Measurements from ENCODE around the gene CDC25C. TPM values are rescaled to one million over a fixed set of nuclear protein-coding genes. Genes with fewer than 3 reads are reported as not detected.

The CDC25C gene
- polyA plus RNA-seq, 4 donors = 0.54 to 8.8 (median 5.0) TPM

DNA sequence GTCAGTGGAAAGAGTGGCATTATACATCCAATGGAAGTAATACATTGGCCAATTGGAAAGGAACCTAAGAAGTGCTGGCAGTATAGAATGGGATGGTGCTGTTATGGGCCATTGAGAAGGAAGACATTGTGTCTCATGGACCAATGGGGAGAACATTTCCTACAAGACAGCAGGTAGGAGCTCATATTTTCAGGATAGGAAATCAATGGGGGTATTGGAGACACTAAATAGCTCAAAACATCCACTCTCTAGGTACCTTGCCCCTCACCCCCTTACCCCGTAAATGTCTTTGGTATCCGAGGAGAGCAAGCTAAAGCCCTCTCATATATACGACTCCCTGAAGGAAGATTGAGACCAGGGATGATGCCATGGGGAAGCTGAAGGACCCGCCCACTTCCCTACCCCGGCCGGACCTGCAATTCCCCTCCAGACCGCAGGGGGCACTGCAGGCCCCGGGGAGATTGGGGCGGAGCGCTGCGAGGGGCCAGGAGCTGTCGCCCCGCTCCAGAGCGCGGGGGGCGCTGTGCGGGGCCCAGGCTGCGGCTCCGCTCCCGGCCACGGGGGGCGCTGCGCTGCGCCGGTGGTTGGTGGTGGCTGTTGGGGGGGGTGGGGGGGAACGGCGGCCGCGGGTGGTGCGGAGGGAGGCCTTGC is 20.6 kb upstream of the CDC25C start, which contains the start of gene KDM3B:
Gene KDM3B, plus strand, starts transcription at position 615 of the 651 bp plus-strand sequence. CDS start 111 bp downstream, outside the sequence.
- Histone ChIP-seq H3K27me3 (ENCODE audit: control insufficient read depth in 3 of 3, insufficient read depth in 3 of 3, low read length in 3 of 3) (no peaks in the 10 kb centered on the region), H3K4me3 (ENCODE audit: low read depth in 1 of 3, low read length in 3 of 3) (peak within 1 kb of the TSS; percentile 98 to 99 (median 98)), H3K9me3 (ENCODE audit: control insufficient read depth in 2 of 2, insufficient read depth in 1 of 2, low read depth in 1 of 2, low read length in 1 of 2) (peaks cover 0 to 6% of the 10 kb centered on the region in 2 donors), H3K27ac (ENCODE audit: low read depth in 1 of 3, low read length in 2 of 3) (peak within 1 kb of the TSS; percentile 93 to 99 (median 97)), H3K36me3 (ENCODE audit: control insufficient read depth in 3 of 3, insufficient read depth in 2 of 3, low read depth in 1 of 3, low read length in 3 of 3) (peaks cover 0 to 19% (median 5%) of the 10 kb centered on the region in 3 donors), H3K4me1 (ENCODE audit: control insufficient read depth in 3 of 3, insufficient read depth in 2 of 3, low read depth in 1 of 3, low read length in 2 of 3) (peaks cover 3 to 15% (median 3%) of the 10 kb centered on the region in 3 donors)
- WGBS, 3 donors = 7 to 20% (median 15%) methylated on average over 10 to 30 of the region's 30 CpGs
- DNase-seq (peak; percentile 87 to 94), FAIRE-seq (no peak)

DNA sequence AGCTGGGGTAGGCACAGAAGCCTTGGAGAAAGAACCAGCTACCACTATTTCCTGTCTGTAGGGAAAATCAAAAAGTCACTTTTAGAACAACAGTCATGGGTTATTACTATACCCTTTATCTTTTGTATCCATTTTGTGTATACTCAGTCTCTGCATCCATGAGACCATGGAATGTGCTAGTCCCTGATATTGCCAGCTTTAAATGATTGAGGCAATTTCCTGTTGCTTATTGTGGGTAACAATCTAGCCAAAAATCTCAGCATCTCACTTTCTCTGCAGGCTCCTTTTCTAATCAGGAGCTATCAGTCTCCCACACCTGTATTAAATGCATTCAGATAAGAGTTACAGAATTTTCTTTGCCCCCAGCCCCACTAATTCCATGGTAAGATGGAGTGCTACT is 19.9 kb upstream of the CDC25C start:
- DNase-seq (no peak), FAIRE-seq (no peak)
- Histone ChIP-seq H3K27ac (ENCODE audit: low read depth in 1 of 3, low read length in 2 of 3) (no peak overlapping the region), H3K4me1 (ENCODE audit: control insufficient read depth in 3 of 3, insufficient read depth in 2 of 3, low read depth in 1 of 3, low read length in 2 of 3) (peaks cover 3 to 15% (median 3%) of the 10 kb centered on the region in 3 donors), H3K4me3 (ENCODE audit: low read depth in 1 of 3, low read length in 3 of 3) (no peak overlapping the region), H3K9me3 (ENCODE audit: control insufficient read depth in 2 of 2, insufficient read depth in 1 of 2, low read depth in 1 of 2, low read length in 1 of 2) (peaks cover 0 to 6% of the 10 kb centered on the region in 2 donors), H3K27me3 (ENCODE audit: control insufficient read depth in 3 of 3, insufficient read depth in 3 of 3, low read length in 3 of 3) (no peaks in the 10 kb centered on the region), H3K36me3 (ENCODE audit: control insufficient read depth in 3 of 3, insufficient read depth in 2 of 3, low read depth in 1 of 3, low read length in 3 of 3) (peaks cover 2 to 26% (median 6%) of the 10 kb centered on the region in 3 donors)

DNA sequence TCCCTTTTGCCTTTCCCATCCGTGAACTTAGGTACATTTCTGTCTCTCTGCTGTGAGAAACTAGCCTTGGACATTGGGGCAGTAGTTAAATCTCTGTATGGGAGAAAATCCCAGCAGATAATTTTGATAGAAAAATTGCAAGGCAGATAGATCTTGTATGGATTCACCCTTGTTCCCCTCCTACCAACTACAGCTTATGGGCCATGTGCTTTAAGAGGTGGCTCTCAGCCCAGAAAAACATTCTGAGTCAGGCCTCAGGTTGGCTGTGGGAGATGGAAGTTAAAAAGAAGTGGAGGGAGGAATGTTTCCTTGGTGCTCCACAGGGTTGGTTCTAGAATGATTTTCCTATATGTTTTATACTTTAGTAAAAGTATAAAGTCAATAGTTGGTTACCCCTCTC is 19.5 kb upstream of the CDC25C start:
- Histone ChIP-seq H3K4me3 (ENCODE audit: low read depth in 1 of 3, low read length in 3 of 3) (no peak overlapping the region), H3K27me3 (ENCODE audit: control insufficient read depth in 3 of 3, insufficient read depth in 3 of 3, low read length in 3 of 3) (no peaks in the 10 kb centered on the region), H3K4me1 (ENCODE audit: control insufficient read depth in 3 of 3, insufficient read depth in 2 of 3, low read depth in 1 of 3, low read length in 2 of 3) (peaks cover 3 to 15% (median 3%) of the 10 kb centered on the region in 3 donors), H3K36me3 (ENCODE audit: control insufficient read depth in 3 of 3, insufficient read depth in 2 of 3, low read depth in 1 of 3, low read length in 3 of 3) (peaks cover 2 to 30% (median 6%) of the 10 kb centered on the region in 3 donors), H3K27ac (ENCODE audit: low read depth in 1 of 3, low read length in 2 of 3) (no peak overlapping the region), H3K9me3 (ENCODE audit: control insufficient read depth in 2 of 2, insufficient read depth in 1 of 2, low read depth in 1 of 2, low read length in 1 of 2) (peaks cover 0 to 6% of the 10 kb centered on the region in 2 donors)
- no peak for DNase-seq
- WGBS, 3 donors = 89 to 100% (median 96%) methylated on average over 1 of the region's 1 CpG
- no peak for FAIRE-seq

DNA sequence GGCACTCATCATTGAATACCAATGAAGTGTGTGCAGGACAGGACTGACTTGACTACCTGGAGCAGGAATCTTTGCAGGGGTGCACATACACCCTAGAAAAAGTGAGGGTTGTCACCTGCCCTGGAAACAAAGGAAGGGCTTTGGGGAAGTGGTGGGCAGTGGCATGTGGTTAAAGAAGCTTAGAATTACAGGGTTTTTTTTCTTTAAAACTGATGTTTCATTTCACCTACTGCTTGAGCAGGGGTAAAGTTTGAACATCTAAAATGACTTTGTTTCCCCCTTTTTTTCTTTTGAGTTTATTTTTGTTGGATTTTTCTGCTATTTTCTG is 18.9 kb upstream of the CDC25C start:
- Histone ChIP-seq H3K27ac (ENCODE audit: low read depth in 1 of 3, low read length in 2 of 3) (no peak overlapping the region), H3K9me3 (ENCODE audit: control insufficient read depth in 2 of 2, insufficient read depth in 1 of 2, low read depth in 1 of 2, low read length in 1 of 2) (peaks cover 0 to 6% of the 10 kb centered on the region in 2 donors), H3K4me1 (ENCODE audit: control insufficient read depth in 3 of 3, insufficient read depth in 2 of 3, low read depth in 1 of 3, low read length in 2 of 3) (peaks cover 3 to 13% (median 3%) of the 10 kb centered on the region in 3 donors), H3K4me3 (ENCODE audit: low read depth in 1 of 3, low read length in 3 of 3) (no peak overlapping the region), H3K36me3 (ENCODE audit: control insufficient read depth in 3 of 3, insufficient read depth in 2 of 3, low read depth in 1 of 3, low read length in 3 of 3) (peaks cover 2 to 34% (median 6%) of the 10 kb centered on the region in 3 donors), H3K27me3 (ENCODE audit: control insufficient read depth in 3 of 3, insufficient read depth in 3 of 3, low read length in 3 of 3) (no peaks in the 10 kb centered on the region)
- DNase-seq = no peak
- FAIRE-seq = no peak

DNA sequence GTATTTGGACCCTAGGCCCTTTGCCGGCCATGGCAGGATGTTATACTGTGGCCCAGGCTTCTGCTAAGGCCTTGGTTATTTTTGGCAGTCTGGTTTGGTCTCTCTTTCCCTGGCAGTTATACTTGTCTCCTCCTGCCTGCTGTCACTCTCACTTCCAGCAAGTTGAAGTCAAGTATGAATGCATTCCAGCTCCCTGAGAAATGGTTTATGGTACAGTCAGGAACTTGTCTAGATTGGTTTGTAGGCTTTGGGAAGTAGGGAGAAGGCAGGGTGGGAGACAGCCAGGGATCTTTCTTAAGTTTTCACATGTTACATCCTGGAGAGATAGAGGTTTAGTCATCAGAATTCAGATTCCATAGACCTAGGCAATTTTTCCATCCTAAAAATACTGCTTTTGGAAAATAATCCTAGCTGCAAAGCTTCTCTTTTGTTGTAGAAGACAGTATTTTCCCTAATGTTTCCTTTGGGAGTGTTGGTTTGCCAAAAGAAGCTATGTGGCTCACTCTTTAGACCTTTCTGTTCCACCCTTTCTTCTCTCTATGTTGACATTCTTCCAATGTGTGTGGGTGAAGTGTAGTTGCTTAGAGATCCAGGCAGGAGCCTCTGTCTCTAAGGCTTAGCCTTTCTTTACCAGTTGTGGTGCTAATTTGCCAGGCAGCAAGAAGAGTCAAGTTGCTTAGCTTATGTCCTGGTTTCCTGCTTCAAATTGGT is 18.4 kb upstream of the CDC25C start:
- Histone ChIP-seq H3K27me3 (ENCODE audit: control insufficient read depth in 3 of 3, insufficient read depth in 3 of 3, low read length in 3 of 3) (no peaks in the 10 kb centered on the region), H3K36me3 (ENCODE audit: control insufficient read depth in 3 of 3, insufficient read depth in 2 of 3, low read depth in 1 of 3, low read length in 3 of 3) (peaks cover 5 to 39% (median 8%) of the 10 kb centered on the region in 3 donors), H3K4me1 (ENCODE audit: control insufficient read depth in 3 of 3, insufficient read depth in 2 of 3, low read depth in 1 of 3, low read length in 2 of 3) (peaks cover 3 to 7% (median 3%) of the 10 kb centered on the region in 3 donors), H3K27ac (ENCODE audit: low read depth in 1 of 3, low read length in 2 of 3) (no peak overlapping the region), H3K4me3 (ENCODE audit: low read depth in 1 of 3, low read length in 3 of 3) (no peak overlapping the region), H3K9me3 (ENCODE audit: control insufficient read depth in 2 of 2, insufficient read depth in 1 of 2, low read depth in 1 of 2, low read length in 1 of 2) (peaks cover 0 to 6% of the 10 kb centered on the region in 2 donors)
- DNase-seq (no peak), FAIRE-seq (no peak)
- 85 to 95% (median 90%) methylated on average over 1 of the region's 1 CpG for WGBS, 3 donors

DNA sequence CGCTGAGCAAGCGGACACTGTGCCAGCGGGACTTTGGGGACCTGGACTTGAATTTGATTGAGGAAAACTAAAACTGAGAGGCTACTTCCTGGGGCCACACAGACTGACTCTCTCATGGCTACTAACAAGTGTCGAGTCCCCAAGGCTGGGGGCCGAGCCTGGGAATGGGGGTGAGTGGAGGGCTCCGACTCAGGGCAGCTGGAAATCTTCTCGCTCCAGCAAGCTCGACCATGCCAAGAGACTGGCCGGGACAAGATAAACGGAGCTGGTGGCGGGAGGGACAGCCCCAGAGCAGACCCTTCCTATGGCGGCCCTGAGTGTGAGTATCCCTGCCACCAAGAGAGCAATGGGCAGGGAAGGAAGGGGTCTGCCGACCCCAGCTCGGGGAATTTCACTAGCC is 15.3 kb upstream of the CDC25C start:
- H3K4me3 ChIP-seq (ENCODE audit: low read depth in 1 of 3, low read length in 3 of 3) = no peak overlapping the region
- FAIRE-seq = no peak
- H3K9me3 ChIP-seq (ENCODE audit: control insufficient read depth in 2 of 2, insufficient read depth in 1 of 2, low read depth in 1 of 2, low read length in 1 of 2) = peaks cover 0 to 1% of the 10 kb centered on the region in 2 donors
- peaks cover 8 to 59% (median 10%) of the 10 kb centered on the region in 3 donors for H3K36me3 ChIP-seq (ENCODE audit: control insufficient read depth in 3 of 3, insufficient read depth in 2 of 3, low read depth in 1 of 3, low read length in 3 of 3)
- no peaks in the 10 kb centered on the region for H3K4me1 ChIP-seq (ENCODE audit: control insufficient read depth in 3 of 3, insufficient read depth in 2 of 3, low read depth in 1 of 3, low read length in 2 of 3)
- H3K27me3 ChIP-seq (ENCODE audit: control insufficient read depth in 3 of 3, insufficient read depth in 3 of 3, low read length in 3 of 3) = no peaks in the 10 kb centered on the region
- H3K27ac ChIP-seq (ENCODE audit: low read depth in 1 of 3, low read length in 2 of 3) = no peak overlapping the region
- 94 to 97% (median 97%) methylated on average over 14 of the region's 14 CpGs for WGBS, 3 donors
- no peak for DNase-seq

DNA sequence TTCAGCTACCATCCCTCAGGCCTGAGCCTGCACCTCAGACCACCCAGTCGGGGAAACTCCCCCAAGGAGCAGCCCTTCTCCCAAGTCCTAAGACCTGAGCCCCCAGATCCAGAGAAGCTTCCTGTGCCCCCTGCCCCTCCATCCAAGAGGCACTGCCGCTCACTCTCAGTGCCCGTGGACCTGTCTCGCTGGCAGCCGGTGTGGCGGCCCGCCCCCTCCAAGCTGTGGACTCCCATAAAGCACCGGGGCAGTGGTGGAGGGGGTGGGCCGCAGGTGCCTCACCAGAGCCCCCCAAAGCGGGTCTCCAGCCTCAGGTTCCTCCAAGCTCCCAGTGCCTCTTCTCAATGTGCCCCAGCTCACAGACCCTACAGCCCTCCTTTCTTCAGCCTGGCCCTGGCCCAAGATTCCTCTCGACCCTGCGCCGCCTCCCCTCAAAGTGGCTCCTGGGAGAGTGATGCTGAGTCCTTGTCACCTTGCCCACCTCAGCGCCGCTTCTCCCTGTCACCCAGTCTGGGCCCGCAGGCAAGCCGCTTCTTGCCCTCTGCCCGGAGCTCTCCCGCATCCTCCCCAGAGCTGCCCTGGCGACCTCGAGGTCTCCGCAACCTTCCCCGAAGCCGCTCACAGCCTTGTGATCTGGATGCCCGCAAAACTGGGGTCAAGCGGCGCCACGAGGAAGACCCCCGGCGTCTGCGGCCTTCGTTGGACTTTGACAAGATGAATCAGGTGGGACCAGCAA is 13.5 kb upstream of the CDC25C start:
- Histone ChIP-seq H3K9me3 (ENCODE audit: control insufficient read depth in 2 of 2, insufficient read depth in 1 of 2, low read depth in 1 of 2, low read length in 1 of 2) (no peaks in the 10 kb centered on the region), H3K4me1 (ENCODE audit: control insufficient read depth in 3 of 3, insufficient read depth in 2 of 3, low read depth in 1 of 3, low read length in 2 of 3) (peaks cover 0 to 8% (median 0%) of the 10 kb centered on the region in 3 donors), H3K4me3 (ENCODE audit: low read depth in 1 of 3, low read length in 3 of 3) (no peak overlapping the region), H3K27me3 (ENCODE audit: control insufficient read depth in 3 of 3, insufficient read depth in 3 of 3, low read length in 3 of 3) (no peaks in the 10 kb centered on the region), H3K36me3 (ENCODE audit: control insufficient read depth in 3 of 3, insufficient read depth in 2 of 3, low read depth in 1 of 3, low read length in 3 of 3) (peaks cover 8 to 67% (median 10%) of the 10 kb centered on the region in 3 donors), H3K27ac (ENCODE audit: low read depth in 1 of 3, low read length in 2 of 3) (no peak overlapping the region)
- FAIRE-seq (no peak), DNase-seq (no peak)
- 97 to 98% (median 97%) methylated on average over 32 of the region's 32 CpGs for WGBS, 3 donors

DNA sequence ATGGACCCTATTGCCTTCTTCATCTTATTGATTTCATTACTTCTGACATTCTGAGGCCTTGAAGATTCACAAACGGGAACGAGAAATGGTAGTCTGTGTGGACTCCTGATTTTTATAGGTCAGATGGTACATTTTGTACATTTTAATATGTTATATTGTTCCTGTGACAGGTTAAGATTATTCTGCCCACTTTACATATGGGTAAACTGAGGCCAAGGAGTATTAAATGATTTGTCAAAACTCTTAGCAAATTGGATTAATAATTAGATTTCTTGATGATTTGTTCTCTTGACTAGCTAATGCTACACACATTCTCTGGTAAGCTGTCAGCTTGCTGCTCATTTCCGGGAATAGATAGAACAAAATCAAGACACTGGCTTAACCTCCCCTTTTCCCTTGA is 8.4 kb upstream of the CDC25C start:
- FAIRE-seq = no peak

More for the DNA sequence above, 8.4 kb upstream of the CDC25C start:
- whole genome bisulfite sequencing, 3 donors = 89 to 92% (median 90%) methylated on average over 3 of the region's 3 CpGs
- Histone ChIP-seq H3K27ac (ENCODE audit: low read depth in 1 of 3, low read length in 2 of 3) (no peak overlapping the region), H3K4me1 (ENCODE audit: control insufficient read depth in 3 of 3, insufficient read depth in 2 of 3, low read depth in 1 of 3, low read length in 2 of 3) (peaks cover 2 to 12% (median 4%) of the 10 kb centered on the region in 3 donors), H3K27me3 (ENCODE audit: control insufficient read depth in 3 of 3, insufficient read depth in 3 of 3, low read length in 3 of 3) (no peaks in the 10 kb centered on the region), H3K9me3 (ENCODE audit: control insufficient read depth in 2 of 2, insufficient read depth in 1 of 2, low read depth in 1 of 2, low read length in 1 of 2) (no peaks in the 10 kb centered on the region), H3K36me3 (ENCODE audit: control insufficient read depth in 3 of 3, insufficient read depth in 2 of 3, low read depth in 1 of 3, low read length in 3 of 3) (peaks cover 2 to 27% (median 3%) of the 10 kb centered on the region in 3 donors), H3K4me3 (ENCODE audit: low read depth in 1 of 3, low read length in 3 of 3) (no peak overlapping the region)
- no peak for DNase-seq

Data from small intestine (tissue), 7 donors.